OCI-LY3 (cell line): ENCODE data around the gene ARL4D.

Experiments used
- CTCF ChIP-seq: fragments of 200-600, 300-600 bp; sonication (generic); IDR thresholded peaks from 2 replicates; pipeline ENCODE4 v1.5.1; 2014; ENCODE audit warnings: antibody characterized with exemption, low read length, low read depth
- EZH2phosphoT487 ChIP-seq: fragments of 200-600 bp; shearing (Covaris generic); IDR thresholded peaks from 2 replicates; pipeline ENCODE4 v1.6.1; 2018; ENCODE audit warnings: antibody characterized with exemption, mixed run types, low read depth

- TF ChIP-seq CTCF (no peak), EZH2phosphoT487 (no peak)
Measured at GRCh38 chr17:43442711-43443110, 43.9 kb downstream of the ARL4D start.
